Transverse colon (tissue), 4 donors: Measurements from ENCODE around the gene CADM2. TPM values are rescaled to one million over a fixed set of nuclear protein-coding genes. Genes with fewer than 3 reads are reported as not detected.

Experiments
- DNase-seq: peaks from one replicate; pipeline ENCODE4 v3.0.0-alpha.2; 2019
- H3K27ac ChIP-seq, 4 donors: fragments of 200-600 bp; sonication (generic); 2 replicates each; pipeline ENCODE4 v1.5.1; 2016 to 2018; ENCODE audit warnings: inconsistent platforms in 4 of 4
- H3K27me3 ChIP-seq: fragments of 200-600 bp; sonication (generic); 2 replicates; pipeline ENCODE4 v1.5.1; 2017; ENCODE audit warnings: inconsistent platforms
- H3K36me3 ChIP-seq, 4 donors: fragments of 200-600 bp; sonication (generic); 2 replicates each; pipeline ENCODE4 v1.5.1; 2017 to 2019; ENCODE audit warnings: inconsistent platforms in 4 of 4
- H3K4me1 ChIP-seq, 4 donors: fragments of 200-600 bp; sonication (generic); 2 replicates each; pipeline ENCODE4 v1.5.1; 2017 to 2020; ENCODE audit warnings: inconsistent platforms in 4 of 4
- H3K4me3 ChIP-seq, 4 donors: fragments of 200-600 bp; sonication (generic); 1 replicate in 1 of 4; 2 replicates in 3 of 4; pipeline versions ENCODE4 v1.5.1 to v1.6.1; 2017 to 2019; ENCODE audit warnings: inconsistent platforms in 4 of 4
- H3K9me3 ChIP-seq, 2 donors: fragments of 200-600 bp; sonication (generic); 2 replicates each; pipeline ENCODE4 v1.5.1; 2017 to 2019; ENCODE audit warnings: inconsistent platforms in 2 of 2
- CTCF ChIP-seq, 5 experiments: fragments of 200-600 bp in 3 of 5; fragments of 450-650 bp in 2 of 5; sonication (generic) in 3 of 5; IDR thresholded peaks; 1 replicate in 2 of 5; 2 replicates in 3 of 5; pipeline ENCODE4 v1.5.1; 2016 to 2017; ENCODE audit warnings: antibody characterized with exemption in 5 of 5, inconsistent platforms in 3 of 5, mild to moderate bottlenecking in 2 of 5, moderate library complexity in 1 of 5
- EP300 ChIP-seq: sonication (generic); formaldehyde crosslinking; IDR thresholded peaks from one replicate; pipeline ENCODE4 v1.6.1; 2017; ENCODE audit warnings: antibody characterized with exemption, low read depth
- POLR2A ChIP-seq: fragments of 450-650 bp; IDR thresholded peaks from one replicate; pipeline ENCODE4 v1.6.1; 2016; ENCODE audit warnings: antibody characterized with exemption, mild to moderate bottlenecking, moderate library complexity
- POLR2AphosphoS5 ChIP-seq, 3 donors: sonication (generic); formaldehyde crosslinking; IDR thresholded peaks; one replicate each; pipeline ENCODE4 v1.6.1; 2016; ENCODE audit warnings: antibody characterized with exemption in 3 of 3
- WGBS, 2 donors: methylation state at CpG; one replicate each; pipeline ENCODE4 v1.1.5; 2018; ENCODE audit warnings: low coverage in 1 of 2; 5-methylcytosine and 5-hydroxymethylcytosine counted together
- in situ Hi-C, 4 donors: fragments of 200-750 bp; cut with MboI; loops; one replicate each; pipeline versions ENCODE4 v1.15.0 to v1.15.1; 2017; ENCODE audit warnings: low sequenced_read_pairs in 3 of 4, low pct_ligation_motif_present in 1 of 4, low pct_unique_long_range_greater_than_20kb in 1 of 4
- intact Hi-C: fragments of 100-400 bp; cut with DNase I; formaldehyde crosslinking; loops from one replicate; pipeline ENCODE4 v1.15.1; 2023; ENCODE audit warnings: low total_unique reads
- total RNA-seq, 4 donors: library from RNA; depleted of rRNA; stranded (reverse); fragments of >200 nt; gene quantifications; one replicate each; pipeline ENCODE4 v1.1.0, GENCODE V29; 2016

CADM2 gene
- total RNA-seq, 4 donors from 2014 or later, result 2.2 to 21.3 (median 4.5) TPM

GRCh38 chr3:85483986-85484385 is 525.2 kb downstream of the CADM2 start:
- H3K36me3 ChIP-seq, result no peaks in the 10 kb centered on the region
- in situ Hi-C loops (no loop called here), intact Hi-C loops (no loop called here)
- no peaks in the 10 kb centered on the region for H3K4me1 ChIP-seq
- no peaks in the 10 kb centered on the region for H3K27me3 ChIP-seq
- no peak for TF ChIP-seq EP300
- no peak for TF ChIP-seq POLR2A
- TF ChIP-seq POLR2AphosphoS5 (IDR thresholded peaks at IDR 0.05), result no peak
- TF ChIP-seq CTCF (IDR thresholded peaks at IDR 0.05), result no peak
- no peak overlapping the region for H3K4me3 ChIP-seq
- no peak overlapping the region for H3K27ac ChIP-seq
- 77% methylated on average over 1 of the region's 1 CpG; no CpG with 5 or more reads in 1 of the 2 donors for WGBS, 2 donors
- no peaks in the 10 kb centered on the region for H3K9me3 ChIP-seq
- DNase-seq, result no peak

GRCh38 chr3:85487375-85487774 is 528.6 kb downstream of the CADM2 start:
- H3K27ac ChIP-seq, result no peak overlapping the region
- WGBS, 2 donors, result 73 to 79% methylated on average over 8 to 9 of the region's 9 CpGs
- H3K4me1 ChIP-seq, result no peaks in the 10 kb centered on the region
- H3K9me3 ChIP-seq, result no peaks in the 10 kb centered on the region
- in situ Hi-C loops (no loop called here), intact Hi-C loops (no loop called here)
- H3K27me3 ChIP-seq, result no peaks in the 10 kb centered on the region
- DNase-seq, result no peak
- no peak overlapping the region for H3K4me3 ChIP-seq
- no peaks in the 10 kb centered on the region for H3K36me3 ChIP-seq
- TF ChIP-seq POLR2A (no peak), POLR2AphosphoS5 (IDR thresholded peaks at IDR 0.05) (no peak), EP300 (no peak), CTCF (IDR thresholded peaks at IDR 0.05) (no peak)

- no peaks in the 10 kb centered on the region for H3K4me1 ChIP-seq
- intact Hi-C loops, result no loop called here
- H3K36me3 ChIP-seq, result no peaks in the 10 kb centered on the region
- DNase-seq, result no peak
- no peak overlapping the region for H3K27ac ChIP-seq
- no peaks in the 10 kb centered on the region for H3K9me3 ChIP-seq
- no peak overlapping the region for H3K4me3 ChIP-seq
- TF ChIP-seq POLR2AphosphoS5 (IDR thresholded peaks at IDR 0.05), result no peak
- TF ChIP-seq CTCF (IDR thresholded peaks at IDR 0.05), result no peak
- no peak for TF ChIP-seq EP300
- TF ChIP-seq POLR2A, result no peak
- in situ Hi-C loops, result no loop called here
- no peaks in the 10 kb centered on the region for H3K27me3 ChIP-seq
- WGBS, 2 donors, result 75 to 82% methylated on average over 5 of the region's 5 CpGs
Observed at GRCh38 chr3:85495602-85496001, 536.8 kb downstream of the CADM2 start.

GRCh38 chr3:85498177-85498576 is 539.4 kb downstream of the CADM2 start:
- intact Hi-C loops, result no loop called here
- Histone ChIP-seq H3K27me3 (no peaks in the 10 kb centered on the region), H3K4me1 (no peaks in the 10 kb centered on the region), H3K4me3 (no peak overlapping the region), H3K9me3 (no peaks in the 10 kb centered on the region), H3K27ac (no peak overlapping the region), H3K36me3 (no peaks in the 10 kb centered on the region)
- TF ChIP-seq POLR2A, result no peak
- no peak for TF ChIP-seq CTCF (IDR thresholded peaks at IDR 0.05)
- no peak for TF ChIP-seq POLR2AphosphoS5 (IDR thresholded peaks at IDR 0.05)
- WGBS, 2 donors, result 88 to 95% methylated on average over 4 of the region's 4 CpGs
- in situ Hi-C loops, result no loop called here
- no peak for DNase-seq
